Sigmoid colon (tissue), 4 donors: Measurements from ENCODE around the gene NEDD8.

Source experiments
- POLR2A ChIP-seq, 2 donors: fragments of 450-650 bp; IDR thresholded peaks; one replicate each; pipeline ENCODE4 v1.6.1; 2016; ENCODE audit warnings: antibody characterized with exemption in 2 of 2, mild to moderate bottlenecking in 2 of 2, moderate library complexity in 2 of 2
- POLR2AphosphoS5 ChIP-seq, 4 donors: sonication (generic); formaldehyde crosslinking; IDR thresholded peaks; one replicate each; pipeline ENCODE4 v1.6.1; 2017; ENCODE audit warnings: antibody characterized with exemption in 4 of 4
- TF ChIP-seq, protein P1 (sequence below), 4 experiments: fragments of 450-650 bp in 3 of 4; fragments of 200-600 bp in 1 of 4; IDR thresholded peaks; one replicate each; pipeline ENCODE4 v1.5.1; 2016 to 2019; ENCODE audit warnings: antibody characterized with exemption in 4 of 4, mild to moderate bottlenecking in 3 of 4, moderate library complexity in 2 of 4

GRCh38 chr14:24197056-24197450, 35.1 kb downstream of the NEDD8 start:
- TF ChIP-seq, protein P1, sequence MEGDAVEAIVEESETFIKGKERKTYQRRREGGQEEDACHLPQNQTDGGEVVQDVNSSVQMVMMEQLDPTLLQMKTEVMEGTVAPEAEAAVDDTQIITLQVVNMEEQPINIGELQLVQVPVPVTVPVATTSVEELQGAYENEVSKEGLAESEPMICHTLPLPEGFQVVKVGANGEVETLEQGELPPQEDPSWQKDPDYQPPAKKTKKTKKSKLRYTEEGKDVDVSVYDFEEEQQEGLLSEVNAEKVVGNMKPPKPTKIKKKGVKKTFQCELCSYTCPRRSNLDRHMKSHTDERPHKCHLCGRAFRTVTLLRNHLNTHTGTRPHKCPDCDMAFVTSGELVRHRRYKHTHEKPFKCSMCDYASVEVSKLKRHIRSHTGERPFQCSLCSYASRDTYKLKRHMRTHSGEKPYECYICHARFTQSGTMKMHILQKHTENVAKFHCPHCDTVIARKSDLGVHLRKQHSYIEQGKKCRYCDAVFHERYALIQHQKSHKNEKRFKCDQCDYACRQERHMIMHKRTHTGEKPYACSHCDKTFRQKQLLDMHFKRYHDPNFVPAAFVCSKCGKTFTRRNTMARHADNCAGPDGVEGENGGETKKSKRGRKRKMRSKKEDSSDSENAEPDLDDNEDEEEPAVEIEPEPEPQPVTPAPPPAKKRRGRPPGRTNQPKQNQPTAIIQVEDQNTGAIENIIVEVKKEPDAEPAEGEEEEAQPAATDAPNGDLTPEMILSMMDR (IDR thresholded peaks at IDR 0.05) = no peak
- TF ChIP-seq POLR2A (IDR thresholded peaks at IDR 0.05) = no peak
- no peak for TF ChIP-seq POLR2AphosphoS5 (IDR thresholded peaks at IDR 0.05)
